Mesendoderm (in vitro differentiated cells): ENCODE data around the gene SORCS2.

ENCODE experiments used
- DNase-seq: peaks from one replicate; pipeline ENCODE4 v3.0.0; 2013
- H2AK5ac ChIP-seq: 2 replicates; pipeline ENCODE4 v1.6.1; 2013; ENCODE audit warnings: low read length, inconsistent platforms
- H2BK120ac ChIP-seq: 2 replicates; pipeline ENCODE4 v1.6.1; 2013; ENCODE audit warnings: low read depth, mild to moderate bottlenecking, low read length, moderate library complexity, mixed read lengths
- H2BK15ac ChIP-seq: replicated peaks from 2 replicates; pipeline ENCODE4 v1.6.1; 2013; ENCODE audit warnings: low read depth, mild to moderate bottlenecking, moderate library complexity
- H2BK5ac ChIP-seq: 2 replicates; pipeline ENCODE4 v1.6.1; 2013; ENCODE audit warnings: low read length, inconsistent platforms
- H3K18ac ChIP-seq: 2 replicates; pipeline ENCODE4 v1.6.1; 2013; ENCODE audit warnings: mild to moderate bottlenecking, low read length, mixed read lengths
- H3K23ac ChIP-seq: one replicate; pipeline ENCODE4 v1.6.1; 2013; ENCODE audit warnings: low read length
- H3K27ac ChIP-seq: 2 replicates; pipeline ENCODE4 v1.5.1; 2013; ENCODE audit warnings: low read depth, mild to moderate bottlenecking, inconsistent platforms, low read length, moderate library complexity
- H3K27me3 ChIP-seq: 2 replicates; pipeline ENCODE4 v1.6.1; 2013; ENCODE audit warnings: low read length, control low read depth, mild to moderate bottlenecking, inconsistent platforms; ENCODE audit not compliant: insufficient read depth, poor library complexity
- H3K36me3 ChIP-seq: 2 replicates; pipeline ENCODE4 v1.6.1; 2013; ENCODE audit warnings: low read length, inconsistent platforms; ENCODE audit not compliant: control insufficient read depth, insufficient read depth
- H3K4ac ChIP-seq: one replicate; pipeline ENCODE4 v1.6.1; 2013; ENCODE audit warnings: low read depth, mild to moderate bottlenecking, low read length, moderate library complexity
- H3K4me1 ChIP-seq: 2 replicates; pipeline ENCODE4 v1.6.1; 2013; ENCODE audit warnings: low read depth, low read length, inconsistent platforms; ENCODE audit not compliant: control insufficient read depth
- H3K4me2 ChIP-seq: 2 replicates; pipeline ENCODE4 v1.6.1; 2013; ENCODE audit warnings: low read length
- H3K4me3 ChIP-seq: 2 replicates; pipeline ENCODE4 v1.5.1; 2013; ENCODE audit warnings: mild to moderate bottlenecking, low read length
- H3K56ac ChIP-seq: one replicate; pipeline ENCODE4 v1.6.1; 2013; ENCODE audit warnings: low read length
- H3K79me1 ChIP-seq: 2 replicates; pipeline ENCODE4 v1.6.1; 2013; ENCODE audit warnings: low read length, inconsistent platforms
- H3K79me2 ChIP-seq: 2 replicates; pipeline ENCODE4 v1.6.1; 2013; ENCODE audit warnings: mild to moderate bottlenecking, low read length; ENCODE audit not compliant: control insufficient read depth, insufficient read depth
- H3K9ac ChIP-seq: 2 replicates; pipeline ENCODE4 v1.6.1; 2013; ENCODE audit warnings: low read length, inconsistent platforms
- H4K5ac ChIP-seq: one replicate; pipeline ENCODE4 v1.6.1; 2013; ENCODE audit warnings: low read length
- H4K8ac ChIP-seq: one replicate; pipeline ENCODE4 v1.6.1; 2013; ENCODE audit warnings: low read depth, mild to moderate bottlenecking, control low read depth, low read length, moderate library complexity
- WGBS: extraction: QIAGEN DNeasy Blood & Tissue Kit; methylation state at CpG from one replicate; pipeline ENCODE4 v1.1.7; 2013; ENCODE audit warnings: low lambda C conversion rate, missing lambda C conversion rate; ENCODE audit not compliant: insufficient coverage; ENCODE audit errors: extremely low coverage; 5-methylcytosine and 5-hydroxymethylcytosine counted together

The SORCS2 gene

GRCh38 chr4:7286170-7286569 is 93.8 kb downstream of the SORCS2 start:
- Histone ChIP-seq H3K27me3 (no peaks in the 10 kb centered on the region), H3K18ac (no peak overlapping the region), H3K4me2 (no peak overlapping the region), H3K79me2 (no peaks in the 10 kb centered on the region), H2BK5ac (no peak overlapping the region), H2BK15ac (no peak overlapping the region), H4K8ac (no peak overlapping the region), H3K4ac (no peak overlapping the region), H3K36me3 (no peaks in the 10 kb centered on the region), H4K5ac (no peak overlapping the region), H3K79me1 (no peaks in the 10 kb centered on the region), H3K23ac (no peak overlapping the region), H3K9ac (no peak overlapping the region), H3K4me1 (no peaks in the 10 kb centered on the region), H3K27ac (no peak overlapping the region), H3K56ac (no peak overlapping the region), H2AK5ac (no peak overlapping the region), H2BK120ac (no peak overlapping the region), H3K4me3 (no peak overlapping the region)
- WGBS: no CpG with 5 or more reads among the region's 14 CpGs
- DNase-seq: no peak

- H3K4me2 ChIP-seq: no peak overlapping the region
- H3K79me2 ChIP-seq: no peaks in the 10 kb centered on the region
- H3K4me1 ChIP-seq: no peaks in the 10 kb centered on the region
- no peak overlapping the region for H4K8ac ChIP-seq
- no peak overlapping the region for H4K5ac ChIP-seq
- H3K4ac ChIP-seq: no peak overlapping the region
- H3K9ac ChIP-seq: no peak overlapping the region
- H3K36me3 ChIP-seq: no peaks in the 10 kb centered on the region
- no peak overlapping the region for H3K27ac ChIP-seq
- no peak overlapping the region for H2BK5ac ChIP-seq
- WGBS: no CpG with 5 or more reads among the region's 7 CpGs
- H2AK5ac ChIP-seq: no peak overlapping the region
- no peak overlapping the region for H2BK120ac ChIP-seq
- H3K27me3 ChIP-seq: no peaks in the 10 kb centered on the region
- no peak overlapping the region for H3K56ac ChIP-seq
- H3K4me3 ChIP-seq: no peak overlapping the region
- H2BK15ac ChIP-seq: no peak overlapping the region
- no peaks in the 10 kb centered on the region for H3K79me1 ChIP-seq
- DNase-seq: no peak
- no peak overlapping the region for H3K23ac ChIP-seq
- H3K18ac ChIP-seq: no peak overlapping the region
These were observed 94.5 kb downstream of the SORCS2 start for GRCh38 chr4:7286798-7287197.

GRCh38 chr4:7287274-7287917 is 95.1 kb downstream of the SORCS2 start:
- Histone ChIP-seq H3K36me3 (no peaks in the 10 kb centered on the region), H3K18ac (no peak overlapping the region), H3K4me3 (no peak overlapping the region), H3K27me3 (no peaks in the 10 kb centered on the region), H4K5ac (no peak overlapping the region), H3K4me1 (no peaks in the 10 kb centered on the region), H2BK120ac (no peak overlapping the region), H2BK15ac (no peak overlapping the region), H2BK5ac (no peak overlapping the region), H3K79me1 (no peaks in the 10 kb centered on the region), H3K4ac (no peak overlapping the region), H4K8ac (no peak overlapping the region), H3K9ac (no peak overlapping the region), H2AK5ac (no peak overlapping the region), H3K56ac (no peak overlapping the region), H3K4me2 (no peak overlapping the region), H3K27ac (no peak overlapping the region), H3K23ac (no peak overlapping the region), H3K79me2 (no peaks in the 10 kb centered on the region)
- no peak for DNase-seq
- no CpG with 5 or more reads among the region's 20 CpGs for WGBS

- Histone ChIP-seq H2BK5ac (no peak overlapping the region), H3K4me1 (no peaks in the 10 kb centered on the region), H4K5ac (no peak overlapping the region), H2BK15ac (no peak overlapping the region), H3K4me2 (no peak overlapping the region), H3K4ac (no peak overlapping the region), H3K9ac (no peak overlapping the region), H3K23ac (no peak overlapping the region), H3K4me3 (no peak overlapping the region), H3K18ac (no peak overlapping the region), H3K79me2 (no peaks in the 10 kb centered on the region), H2BK120ac (no peak overlapping the region), H2AK5ac (no peak overlapping the region), H4K8ac (no peak overlapping the region), H3K36me3 (no peaks in the 10 kb centered on the region), H3K79me1 (no peaks in the 10 kb centered on the region), H3K56ac (no peak overlapping the region), H3K27me3 (no peaks in the 10 kb centered on the region), H3K27ac (no peak overlapping the region)
- no peak for DNase-seq
- no CpG with 5 or more reads among the region's 18 CpGs for WGBS
These were observed 95.6 kb downstream of the SORCS2 start for GRCh38 chr4:7287918-7288280.

GRCh38 chr4:7288751-7289523 is 96.6 kb downstream of the SORCS2 start:
- Histone ChIP-seq H3K79me1 (no peaks in the 10 kb centered on the region), H2AK5ac (no peak overlapping the region), H3K36me3 (no peaks in the 10 kb centered on the region), H3K4ac (no peak overlapping the region), H3K27ac (no peak overlapping the region), H3K79me2 (no peaks in the 10 kb centered on the region), H4K5ac (no peak overlapping the region), H3K18ac (no peak overlapping the region), H4K8ac (no peak overlapping the region), H3K4me3 (no peak overlapping the region), H3K4me1 (no peaks in the 10 kb centered on the region), H3K23ac (no peak overlapping the region), H2BK15ac (no peak overlapping the region), H3K56ac (no peak overlapping the region), H2BK5ac (no peak overlapping the region), H3K4me2 (no peak overlapping the region), H2BK120ac (no peak overlapping the region), H3K9ac (no peak overlapping the region), H3K27me3 (no peaks in the 10 kb centered on the region)
- no CpG with 5 or more reads among the region's 2 CpGs for WGBS
- DNase-seq: no peak
